Fibroblast of the aortic adventitia (primary cell): ENCODE data around the gene SAMD4A. TPM values are rescaled to one million over a fixed set of nuclear protein-coding genes. Genes with fewer than 3 reads are reported as not detected.

Experiments used
- DNase-seq: peaks from one replicate; pipeline ENCODE4 v3.0.0-alpha.2; 2010; ENCODE audit warnings: low read depth
- H3K4me3 ChIP-seq: 2 replicates; pipeline ENCODE4 v1.5.1; 2011; ENCODE audit warnings: low read depth, mild to moderate bottlenecking, control low read depth, low read length, moderate library complexity
- total RNA-seq: library from RNA; depleted of rRNA; stranded (reverse); fragments of >200 nt; gene quantifications from 2 replicates; pipeline ENCODE4 v1.2.3, GENCODE V29; 2012; ENCODE audit warnings: low replicate concordance
- TF ChIP-seq, protein P1 (sequence below): IDR thresholded peaks from 2 replicates; pipeline ENCODE4 v1.5.1; 2011; ENCODE audit warnings: mild to moderate bottlenecking, low read length, control low read depth, inconsistent platforms; ENCODE audit not compliant: insufficient read depth

Gene SAMD4A
- total RNA-seq, 1 donor: 20.1 TPM

GRCh38 chr14:54715811-54716210, 148.9 kb downstream of the SAMD4A start:
- TF ChIP-seq, protein P1, sequence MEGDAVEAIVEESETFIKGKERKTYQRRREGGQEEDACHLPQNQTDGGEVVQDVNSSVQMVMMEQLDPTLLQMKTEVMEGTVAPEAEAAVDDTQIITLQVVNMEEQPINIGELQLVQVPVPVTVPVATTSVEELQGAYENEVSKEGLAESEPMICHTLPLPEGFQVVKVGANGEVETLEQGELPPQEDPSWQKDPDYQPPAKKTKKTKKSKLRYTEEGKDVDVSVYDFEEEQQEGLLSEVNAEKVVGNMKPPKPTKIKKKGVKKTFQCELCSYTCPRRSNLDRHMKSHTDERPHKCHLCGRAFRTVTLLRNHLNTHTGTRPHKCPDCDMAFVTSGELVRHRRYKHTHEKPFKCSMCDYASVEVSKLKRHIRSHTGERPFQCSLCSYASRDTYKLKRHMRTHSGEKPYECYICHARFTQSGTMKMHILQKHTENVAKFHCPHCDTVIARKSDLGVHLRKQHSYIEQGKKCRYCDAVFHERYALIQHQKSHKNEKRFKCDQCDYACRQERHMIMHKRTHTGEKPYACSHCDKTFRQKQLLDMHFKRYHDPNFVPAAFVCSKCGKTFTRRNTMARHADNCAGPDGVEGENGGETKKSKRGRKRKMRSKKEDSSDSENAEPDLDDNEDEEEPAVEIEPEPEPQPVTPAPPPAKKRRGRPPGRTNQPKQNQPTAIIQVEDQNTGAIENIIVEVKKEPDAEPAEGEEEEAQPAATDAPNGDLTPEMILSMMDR: no peak
- DNase-seq: peak; percentile 67

DNA sequence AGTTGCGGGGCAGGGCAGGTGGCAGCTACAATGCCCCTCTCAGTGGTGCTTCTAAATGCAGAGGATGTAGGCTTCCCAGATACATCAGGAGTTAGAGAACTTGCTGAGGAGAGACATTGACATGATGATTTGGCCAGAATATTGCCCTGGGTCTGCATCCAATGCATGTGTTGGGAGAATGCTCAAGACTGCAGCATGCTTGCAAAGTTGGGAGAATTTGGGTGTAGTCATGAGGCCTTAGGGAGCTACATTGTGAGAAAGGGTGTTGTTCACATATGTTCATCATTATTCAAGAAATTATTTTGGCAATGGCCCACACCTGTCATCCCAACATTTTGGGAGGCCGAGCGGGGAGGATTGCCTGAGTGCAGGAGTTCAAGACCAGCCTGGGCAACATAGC, 149.9 kb downstream of the SAMD4A start:
- DNase-seq: no peak
- H3K4me3 ChIP-seq: no peak overlapping the region
- TF ChIP-seq, protein P1: no peak

More at GRCh38 chr14:54715811-54716210, 148.9 kb downstream of the SAMD4A start:
- H3K4me3 ChIP-seq: no peak overlapping the region

DNA sequence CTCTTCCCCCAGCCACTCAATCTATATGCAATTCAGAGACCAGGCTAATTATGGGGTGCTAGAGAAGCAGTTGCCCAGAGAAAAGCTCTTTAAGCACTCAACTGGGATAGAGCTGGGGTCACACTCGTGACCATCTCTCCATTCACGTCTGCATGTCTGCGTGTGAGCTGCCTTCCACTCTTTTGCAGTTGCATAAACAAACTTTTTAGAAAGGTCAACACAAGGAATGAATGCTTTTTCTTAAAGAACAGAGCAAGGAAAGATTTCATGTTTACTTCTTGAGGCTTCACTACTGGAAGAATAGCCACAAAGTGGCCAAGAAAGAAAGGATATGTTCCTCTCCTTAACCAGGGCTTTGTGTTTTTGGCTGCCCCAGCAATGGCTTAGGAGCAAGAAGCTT, 151.1 kb downstream of the SAMD4A start:
- no peak overlapping the region for H3K4me3 ChIP-seq
- TF ChIP-seq, protein P1: no peak
- no peak for DNase-seq

DNA sequence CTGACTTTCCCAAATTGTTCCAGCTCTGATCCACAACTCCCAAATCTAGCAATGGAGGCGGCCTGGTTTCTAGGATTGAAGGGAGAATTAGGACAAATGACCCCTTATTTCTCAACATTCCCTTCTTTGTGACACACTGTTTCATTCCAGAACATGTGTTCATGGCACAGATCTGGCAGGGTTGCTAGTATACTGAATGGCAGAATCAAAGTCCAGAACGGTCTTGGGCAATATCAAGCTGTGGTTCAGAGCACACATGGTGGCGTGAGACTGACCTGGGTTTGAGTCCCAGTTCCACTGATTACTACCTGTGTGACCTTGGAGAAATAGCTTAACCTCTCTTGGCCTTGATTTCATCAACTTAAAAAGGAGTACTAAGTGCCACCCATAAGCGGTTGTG, 152.5 kb downstream of the SAMD4A start:
- TF ChIP-seq, protein P1: no peak
- no peak for DNase-seq
- no peak overlapping the region for H3K4me3 ChIP-seq

DNA sequence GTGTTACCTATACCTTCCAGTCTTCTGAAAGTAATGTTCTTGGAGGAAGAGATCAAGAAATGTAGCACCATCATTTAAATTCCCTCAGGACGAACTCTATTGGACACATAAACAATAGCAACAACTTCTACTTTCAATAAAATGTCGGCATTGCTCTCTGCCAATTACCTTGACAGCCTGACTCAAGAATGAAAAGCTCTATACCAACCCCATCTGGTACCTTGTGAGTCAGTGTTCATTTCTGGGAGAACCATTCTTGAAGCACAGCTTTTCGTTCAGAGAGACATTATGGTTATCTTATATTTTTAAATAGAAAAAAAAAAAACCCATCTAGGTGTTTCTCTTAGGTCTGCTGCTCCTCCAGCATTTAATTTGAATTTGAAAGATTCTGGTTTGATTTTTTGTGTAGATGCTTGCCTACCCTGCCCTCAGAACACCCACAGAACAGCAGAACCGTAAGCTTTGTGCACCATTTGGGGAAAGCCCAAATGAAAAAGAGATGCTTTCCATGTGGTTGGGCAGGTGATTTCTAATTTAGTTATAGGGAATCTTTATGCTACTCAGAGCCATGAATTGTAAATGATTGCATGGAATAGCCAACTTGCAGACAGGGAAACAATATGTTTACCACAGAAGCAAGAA, 156.0 kb downstream of the SAMD4A start:
- DNase-seq: peak; percentile 45
- TF ChIP-seq, protein P1: peak; percentile 37
- no peak overlapping the region for H3K4me3 ChIP-seq

GRCh38 chr14:54724123-54724522, 157.2 kb downstream of the SAMD4A start:
- no peak overlapping the region for H3K4me3 ChIP-seq
- no peak for DNase-seq
- TF ChIP-seq, protein P1: no peak
